ENCODE data around the gene APBA1.

DNA sequence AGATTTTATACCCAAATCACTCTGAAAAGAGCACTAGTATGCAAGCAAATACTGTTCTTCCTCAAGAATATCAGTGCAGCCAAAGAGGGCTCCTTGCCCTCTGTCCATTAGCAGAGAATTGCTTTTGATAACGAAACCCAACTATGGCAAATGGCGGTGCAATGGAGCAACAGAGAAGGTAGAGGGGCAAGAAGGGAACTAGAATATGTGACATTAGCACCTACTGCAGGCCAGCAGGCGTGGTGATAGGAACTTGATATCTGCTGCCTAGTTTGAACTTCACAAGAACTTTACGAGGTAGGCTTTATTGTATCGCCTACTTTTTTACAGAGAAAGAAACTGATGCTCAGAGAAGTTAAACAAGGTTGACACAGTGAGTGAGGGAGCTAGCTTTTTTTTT, 66.1 kb downstream of the APBA1 start:
- TF ChIP-seq, protein P1, sequence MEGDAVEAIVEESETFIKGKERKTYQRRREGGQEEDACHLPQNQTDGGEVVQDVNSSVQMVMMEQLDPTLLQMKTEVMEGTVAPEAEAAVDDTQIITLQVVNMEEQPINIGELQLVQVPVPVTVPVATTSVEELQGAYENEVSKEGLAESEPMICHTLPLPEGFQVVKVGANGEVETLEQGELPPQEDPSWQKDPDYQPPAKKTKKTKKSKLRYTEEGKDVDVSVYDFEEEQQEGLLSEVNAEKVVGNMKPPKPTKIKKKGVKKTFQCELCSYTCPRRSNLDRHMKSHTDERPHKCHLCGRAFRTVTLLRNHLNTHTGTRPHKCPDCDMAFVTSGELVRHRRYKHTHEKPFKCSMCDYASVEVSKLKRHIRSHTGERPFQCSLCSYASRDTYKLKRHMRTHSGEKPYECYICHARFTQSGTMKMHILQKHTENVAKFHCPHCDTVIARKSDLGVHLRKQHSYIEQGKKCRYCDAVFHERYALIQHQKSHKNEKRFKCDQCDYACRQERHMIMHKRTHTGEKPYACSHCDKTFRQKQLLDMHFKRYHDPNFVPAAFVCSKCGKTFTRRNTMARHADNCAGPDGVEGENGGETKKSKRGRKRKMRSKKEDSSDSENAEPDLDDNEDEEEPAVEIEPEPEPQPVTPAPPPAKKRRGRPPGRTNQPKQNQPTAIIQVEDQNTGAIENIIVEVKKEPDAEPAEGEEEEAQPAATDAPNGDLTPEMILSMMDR (IDR thresholded peaks at IDR 0.05), result no peak
- TF ChIP-seq GABPA (IDR thresholded peaks at IDR 0.05; ENCODE audit: low read depth) (no peak), TCF12 (IDR thresholded peaks at IDR 0.05) (no peak), POLR2AphosphoS5 (IDR thresholded peaks at IDR 0.05; ENCODE audit: low read depth, low read length) (no peak), TAF1 (IDR thresholded peaks at IDR 0.05; ENCODE audit: borderline replicate concordance, low read depth, low read length) (no peak), RCOR1 (IDR thresholded peaks at IDR 0.05; ENCODE audit: low read length) (no peak), CHD2 (IDR thresholded peaks at IDR 0.05; ENCODE audit: low read length, partially characterized antibody) (no peak)
- TF ChIP-seq, protein P2, sequence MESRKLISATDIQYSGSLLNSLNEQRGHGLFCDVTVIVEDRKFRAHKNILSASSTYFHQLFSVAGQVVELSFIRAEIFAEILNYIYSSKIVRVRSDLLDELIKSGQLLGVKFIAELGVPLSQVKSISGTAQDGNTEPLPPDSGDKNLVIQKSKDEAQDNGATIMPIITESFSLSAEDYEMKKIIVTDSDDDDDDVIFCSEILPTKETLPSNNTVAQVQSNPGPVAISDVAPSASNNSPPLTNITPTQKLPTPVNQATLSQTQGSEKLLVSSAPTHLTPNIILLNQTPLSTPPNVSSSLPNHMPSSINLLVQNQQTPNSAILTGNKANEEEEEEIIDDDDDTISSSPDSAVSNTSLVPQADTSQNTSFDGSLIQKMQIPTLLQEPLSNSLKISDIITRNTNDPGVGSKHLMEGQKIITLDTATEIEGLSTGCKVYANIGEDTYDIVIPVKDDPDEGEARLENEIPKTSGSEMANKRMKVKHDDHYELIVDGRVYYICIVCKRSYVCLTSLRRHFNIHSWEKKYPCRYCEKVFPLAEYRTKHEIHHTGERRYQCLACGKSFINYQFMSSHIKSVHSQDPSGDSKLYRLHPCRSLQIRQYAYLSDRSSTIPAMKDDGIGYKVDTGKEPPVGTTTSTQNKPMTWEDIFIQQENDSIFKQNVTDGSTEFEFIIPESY (IDR thresholded peaks at IDR 0.05; ENCODE audit: borderline replicate concordance, low read depth), result no peak
- TF ChIP-seq, protein P3, sequence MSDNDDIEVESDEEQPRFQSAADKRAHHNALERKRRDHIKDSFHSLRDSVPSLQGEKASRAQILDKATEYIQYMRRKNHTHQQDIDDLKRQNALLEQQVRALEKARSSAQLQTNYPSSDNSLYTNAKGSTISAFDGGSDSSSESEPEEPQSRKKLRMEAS (IDR thresholded peaks at IDR 0.05; ENCODE audit: low read depth), result no peak
